Measurements from ENCODE around the gene BAZ2A. TPM values are rescaled to one million over a fixed set of nuclear protein-coding genes. Genes with fewer than 3 reads are reported as not detected.
A peak's percentile ranks its signal among the peaks of the same experiment; 100 is the strongest.

Gene BAZ2A
- total RNA-seq, 1 experiment from 2014 or later, result 131 TPM

DNA sequence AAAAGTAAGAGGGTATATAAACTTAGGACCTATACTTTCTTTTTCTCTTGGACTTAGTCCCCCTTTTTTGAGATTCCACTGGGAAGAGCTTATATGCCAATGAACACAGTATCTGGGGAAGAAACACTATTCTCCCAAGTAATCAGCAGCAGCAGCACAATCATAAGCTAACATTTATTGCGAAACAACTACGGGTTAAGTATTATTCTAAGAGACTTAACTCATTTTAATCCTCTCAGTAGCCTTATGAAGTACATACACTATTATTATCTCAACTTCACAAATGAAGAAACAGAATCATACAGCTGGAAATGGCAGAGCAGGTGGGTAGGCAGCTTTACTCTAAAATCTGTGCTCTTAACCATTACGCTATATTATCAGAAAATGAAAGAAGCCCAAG lies 27.9 kb downstream of the BAZ2A start:
- no TSS peak for BruUV-seq (replicated peaks)
- ChIA-PET POLR2A (interaction anchor here (0.5 kb wide), 1 partner anchor 72 kb away, joined by 14 read pairs; no protein-coding TSS in a partner anchor), CTCF (no interaction called here)
- intact Hi-C loops (cut with micrococcal nuclease; ENCODE audit: unreplicated experiment), result no loop called here
- Histone ChIP-seq H3K27me3 (ENCODE audit: control insufficient read depth, insufficient read depth, low read length) (no peaks in the 10 kb centered on the region), H3K4me3 (ENCODE audit: low read depth in 2 of 2, low read length in 2 of 2) (no peak overlapping the region), H3K4me1 (ENCODE audit: control insufficient read depth, insufficient read depth, low read length) (no peaks in the 10 kb centered on the region; the same call in 1 of the 2 replicates), H3K36me3 (ENCODE audit: control insufficient read depth, insufficient read depth, low read length) (peaks cover 56% of the 10 kb centered on the region), H3K9me3 (ENCODE audit: control insufficient read depth, insufficient read depth, low read depth, low read length) (no peaks in the 10 kb centered on the region), H3K27ac (ENCODE audit: low read length) (no peak overlapping the region)
- ATAC-seq (no peak), DNase-seq (ENCODE audit: low read depth, low spot score) (no peak)
- TF ChIP-seq POLR2AphosphoS5 (IDR thresholded peaks at IDR 0.05; ENCODE audit: low read depth, low read length) (no peak), SIN3A (IDR thresholded peaks at IDR 0.05; ENCODE audit: borderline replicate concordance, insufficient read depth, low read depth, low read length) (no peak), TCF7L2 (IDR thresholded peaks at IDR 0.05; ENCODE audit: low read depth, low read length) (no peak)
- TF ChIP-seq, protein P1, sequence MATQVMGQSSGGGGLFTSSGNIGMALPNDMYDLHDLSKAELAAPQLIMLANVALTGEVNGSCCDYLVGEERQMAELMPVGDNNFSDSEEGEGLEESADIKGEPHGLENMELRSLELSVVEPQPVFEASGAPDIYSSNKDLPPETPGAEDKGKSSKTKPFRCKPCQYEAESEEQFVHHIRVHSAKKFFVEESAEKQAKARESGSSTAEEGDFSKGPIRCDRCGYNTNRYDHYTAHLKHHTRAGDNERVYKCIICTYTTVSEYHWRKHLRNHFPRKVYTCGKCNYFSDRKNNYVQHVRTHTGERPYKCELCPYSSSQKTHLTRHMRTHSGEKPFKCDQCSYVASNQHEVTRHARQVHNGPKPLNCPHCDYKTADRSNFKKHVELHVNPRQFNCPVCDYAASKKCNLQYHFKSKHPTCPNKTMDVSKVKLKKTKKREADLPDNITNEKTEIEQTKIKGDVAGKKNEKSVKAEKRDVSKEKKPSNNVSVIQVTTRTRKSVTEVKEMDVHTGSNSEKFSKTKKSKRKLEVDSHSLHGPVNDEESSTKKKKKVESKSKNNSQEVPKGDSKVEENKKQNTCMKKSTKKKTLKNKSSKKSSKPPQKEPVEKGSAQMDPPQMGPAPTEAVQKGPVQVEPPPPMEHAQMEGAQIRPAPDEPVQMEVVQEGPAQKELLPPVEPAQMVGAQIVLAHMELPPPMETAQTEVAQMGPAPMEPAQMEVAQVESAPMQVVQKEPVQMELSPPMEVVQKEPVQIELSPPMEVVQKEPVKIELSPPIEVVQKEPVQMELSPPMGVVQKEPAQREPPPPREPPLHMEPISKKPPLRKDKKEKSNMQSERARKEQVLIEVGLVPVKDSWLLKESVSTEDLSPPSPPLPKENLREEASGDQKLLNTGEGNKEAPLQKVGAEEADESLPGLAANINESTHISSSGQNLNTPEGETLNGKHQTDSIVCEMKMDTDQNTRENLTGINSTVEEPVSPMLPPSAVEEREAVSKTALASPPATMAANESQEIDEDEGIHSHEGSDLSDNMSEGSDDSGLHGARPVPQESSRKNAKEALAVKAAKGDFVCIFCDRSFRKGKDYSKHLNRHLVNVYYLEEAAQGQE (IDR thresholded peaks at IDR 0.05; ENCODE audit: insufficient read depth in 1 of 2, low read depth in 2 of 2, low read length in 1 of 2), result no peak
- TF ChIP-seq, protein P2, sequence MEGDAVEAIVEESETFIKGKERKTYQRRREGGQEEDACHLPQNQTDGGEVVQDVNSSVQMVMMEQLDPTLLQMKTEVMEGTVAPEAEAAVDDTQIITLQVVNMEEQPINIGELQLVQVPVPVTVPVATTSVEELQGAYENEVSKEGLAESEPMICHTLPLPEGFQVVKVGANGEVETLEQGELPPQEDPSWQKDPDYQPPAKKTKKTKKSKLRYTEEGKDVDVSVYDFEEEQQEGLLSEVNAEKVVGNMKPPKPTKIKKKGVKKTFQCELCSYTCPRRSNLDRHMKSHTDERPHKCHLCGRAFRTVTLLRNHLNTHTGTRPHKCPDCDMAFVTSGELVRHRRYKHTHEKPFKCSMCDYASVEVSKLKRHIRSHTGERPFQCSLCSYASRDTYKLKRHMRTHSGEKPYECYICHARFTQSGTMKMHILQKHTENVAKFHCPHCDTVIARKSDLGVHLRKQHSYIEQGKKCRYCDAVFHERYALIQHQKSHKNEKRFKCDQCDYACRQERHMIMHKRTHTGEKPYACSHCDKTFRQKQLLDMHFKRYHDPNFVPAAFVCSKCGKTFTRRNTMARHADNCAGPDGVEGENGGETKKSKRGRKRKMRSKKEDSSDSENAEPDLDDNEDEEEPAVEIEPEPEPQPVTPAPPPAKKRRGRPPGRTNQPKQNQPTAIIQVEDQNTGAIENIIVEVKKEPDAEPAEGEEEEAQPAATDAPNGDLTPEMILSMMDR (IDR thresholded peaks at IDR 0.05), result no peak
- in situ Hi-C loops (cut with HindIII; ENCODE audit: low pct_unique_long_range_greater_than_20kb, low sequenced_read_pairs), result no loop called here

DNA sequence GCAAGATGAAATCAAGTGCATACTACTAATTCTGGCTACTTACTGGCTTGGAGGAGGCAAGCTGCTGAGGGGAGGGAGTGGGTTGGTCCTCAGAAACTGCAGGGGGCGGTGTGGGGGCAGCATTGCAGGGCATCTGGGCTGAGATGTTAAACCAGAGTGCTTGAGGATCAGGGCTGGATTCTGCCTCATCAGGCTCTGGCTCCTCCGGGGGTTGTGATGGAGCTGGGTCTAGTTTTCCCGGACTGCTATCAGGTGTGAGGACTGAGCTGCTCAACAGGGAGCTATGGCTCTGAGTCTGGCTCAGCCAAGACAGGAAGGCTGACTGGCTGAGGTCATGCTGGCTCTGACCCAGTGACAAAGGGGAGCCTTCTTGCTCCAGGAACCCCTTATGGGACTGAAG lies 28.6 kb downstream of the BAZ2A start:
- in situ Hi-C loops (cut with HindIII; ENCODE audit: low pct_unique_long_range_greater_than_20kb, low sequenced_read_pairs), result no loop called here
- CTCF ChIA-PET, result interaction anchor here (0.5 kb wide), 1 partner anchor 322 kb away, joined by 4 read pairs; no protein-coding TSS in a partner anchor
- BruUV-seq (replicated peaks), result no TSS peak

More for the DNA sequence above, 28.6 kb downstream of the BAZ2A start:
- DNase-seq (ENCODE audit: low read depth, low spot score) (no peak), ATAC-seq (peak; percentile 58; the same call in 1 of the 2 replicates)
- H3K9me3 ChIP-seq (ENCODE audit: control insufficient read depth, insufficient read depth, low read depth, low read length), result no peaks in the 10 kb centered on the region
- no peak overlapping the region for H3K4me3 ChIP-seq (ENCODE audit: low read depth in 2 of 2, low read length in 2 of 2)
- intact Hi-C loops (cut with micrococcal nuclease; ENCODE audit: unreplicated experiment), result no loop called here
- H3K27ac ChIP-seq (ENCODE audit: low read length), result no peak overlapping the region
- peaks cover 52% of the 10 kb centered on the region for H3K36me3 ChIP-seq (ENCODE audit: control insufficient read depth, insufficient read depth, low read length)
- H3K4me1 ChIP-seq (ENCODE audit: control insufficient read depth, insufficient read depth, low read length), result no peaks in the 10 kb centered on the region; the same call in 1 of the 2 replicates
- POLR2A ChIA-PET, result no interaction called here
- no peak for TF ChIP-seq POLR2AphosphoS5 (IDR thresholded peaks at IDR 0.05; ENCODE audit: low read depth, low read length)
- TF ChIP-seq, protein P1 (IDR thresholded peaks at IDR 0.05; ENCODE audit: insufficient read depth in 1 of 2, low read depth in 2 of 2, low read length in 1 of 2), result no peak
- no peak for TF ChIP-seq TCF7L2 (IDR thresholded peaks at IDR 0.05; ENCODE audit: low read depth, low read length)
- TF ChIP-seq SIN3A (IDR thresholded peaks at IDR 0.05; ENCODE audit: borderline replicate concordance, insufficient read depth, low read depth, low read length), result no peak
- TF ChIP-seq, protein P2 (IDR thresholded peaks at IDR 0.05), result no peak; the same call in 1 of the 2 replicates
- H3K27me3 ChIP-seq (ENCODE audit: control insufficient read depth, insufficient read depth, low read length), result no peaks in the 10 kb centered on the region

Data from Panc1 (cell line).